Keratinocyte (primary cell): ENCODE results near the gene LY6G6D. TPM values are rescaled to one million over a fixed set of nuclear protein-coding genes. Genes with fewer than 3 reads are reported as not detected.
"Not testable (repeated sequence)": the region's sequence is repeated elsewhere in the genome, so short reads cannot be mapped to it uniquely, and the experiment has no call there.

Experiments used
- DNase-seq: peaks from one replicate; pipeline ENCODE4 v3.0.0-alpha.2; 2011; ENCODE audit warnings: low read depth, missing footprints, low spot score
- FAIRE-seq: peaks from 2 replicates; lab custom pipeline; 2011; peaks lifted over from hg19 to GRCh38; lab: Jason Lieb, UNC
- H2AFZ ChIP-seq: 2 replicates; pipeline ENCODE4 v1.6.0; 2012; ENCODE audit warnings: low read length, control low read depth, inconsistent platforms; ENCODE audit not compliant: control insufficient read depth
- H3K27ac ChIP-seq: 2 replicates; pipeline ENCODE4 v1.5.1; 2011; ENCODE audit warnings: low read length; ENCODE audit not compliant: control insufficient read depth, insufficient read depth
- H3K27me3 ChIP-seq: 3 replicates; pipeline ENCODE4 v1.6.0; 2011; ENCODE audit warnings: low read length; ENCODE audit not compliant: control insufficient read depth, insufficient read depth; ENCODE audit errors: extremely low read depth
- H3K36me3 ChIP-seq, 2 experiments: 2 replicates in 1 of 2; 3 replicates in 1 of 2; pipeline ENCODE4 v1.5.1; 2011; ENCODE audit warnings: low read length in 2 of 2, mild to moderate bottlenecking in 1 of 2; ENCODE audit not compliant: control insufficient read depth in 2 of 2, insufficient read depth in 2 of 2; ENCODE audit errors: extremely low read depth in 1 of 2
- H3K4me1 ChIP-seq: 3 replicates; pipeline ENCODE4 v1.5.1; 2011; ENCODE audit warnings: low read length; ENCODE audit not compliant: control insufficient read depth, insufficient read depth; ENCODE audit errors: extremely low read depth
- H3K4me2 ChIP-seq: 3 replicates; pipeline ENCODE4 v1.6.0; 2011; ENCODE audit warnings: low read depth, low read length; ENCODE audit not compliant: control insufficient read depth, insufficient read depth; ENCODE audit errors: extremely low read depth
- H3K4me3 ChIP-seq, 3 experiments: fragments of 200-600 bp in 1 of 3; sonication (generic) in 1 of 3; 2 replicates in 2 of 3; 3 replicates in 1 of 3; pipeline ENCODE4 v1.5.1; 2011 to 2016; ENCODE audit warnings: low read length in 3 of 3, mild to moderate bottlenecking in 3 of 3, control low read depth in 2 of 3, inconsistent platforms in 1 of 3, low read depth in 1 of 3, mixed read lengths in 1 of 3, mixed run types in 1 of 3, moderate library complexity in 1 of 3; ENCODE audit not compliant: control insufficient read depth in 2 of 3, insufficient read depth in 2 of 3; ENCODE audit errors: extremely low read depth in 1 of 3
- H3K79me2 ChIP-seq: 2 replicates; pipeline ENCODE4 v1.6.0; 2012; ENCODE audit warnings: low read length; ENCODE audit not compliant: control insufficient read depth, insufficient read depth
- H3K9ac ChIP-seq: 3 replicates; pipeline ENCODE4 v1.6.0; 2011; ENCODE audit warnings: low read length; ENCODE audit not compliant: control insufficient read depth, insufficient read depth; ENCODE audit errors: extremely low read depth
- H3K9me1 ChIP-seq: 3 replicates; pipeline ENCODE4 v1.6.0; 2011; ENCODE audit warnings: low read length; ENCODE audit not compliant: control insufficient read depth, insufficient read depth; ENCODE audit errors: extremely low read depth
- H3K9me3 ChIP-seq: 2 replicates; pipeline ENCODE4 v1.5.1; 2012; ENCODE audit warnings: low read depth, low read length; ENCODE audit not compliant: control insufficient read depth
- H4K20me1 ChIP-seq: 3 replicates; pipeline ENCODE4 v1.6.0; 2011; ENCODE audit warnings: low read length; ENCODE audit not compliant: control insufficient read depth, insufficient read depth; ENCODE audit errors: extremely low read depth
- EZH2 ChIP-seq: IDR thresholded peaks from one replicate; pipeline ENCODE4 v1.6.1; 2012; ENCODE audit warnings: inconsistent platforms, mild to moderate bottlenecking, low read length, moderate library complexity
- dilution Hi-C: fragments of 300-500 bp; cut with MboI; formaldehyde crosslinking; loops from one replicate; pipeline ENCODE4 v1.7.0; 2020; ENCODE audit warnings: low sequenced_read_pairs; ENCODE audit not compliant: extremely low pct_ligation_motif_present
- polyA plus RNA-seq, 5 experiments: library from polyadenylated mRNA; depleted of rRNA in 3 of 5; stranded (reverse) in 3 of 5; stranded (forward) in 1 of 5; unstranded in 1 of 5; fragments of >200 nt; gene quantifications; 1 replicate in 1 of 5; 2 replicates in 3 of 5; 3 replicates in 1 of 5; pipeline versions ENCODE4 v1.2.1 to v1.2.3, GENCODE V29; 2011 to 2012; ENCODE audit warnings: missing spikeins in 2 of 5, low read depth in 1 of 5, low replicate concordance in 1 of 5
- TF ChIP-seq, protein P1 (sequence below), 3 experiments: IDR thresholded peaks in 1 of 3; conservative IDR thresholded peaks in 1 of 3; optimal IDR thresholded peaks in 1 of 3; 2 replicates in 2 of 3; 3 replicates in 1 of 3; pipeline versions ENCODE3 to v1.5.1; 2011; ENCODE audit warnings: low read length in 3 of 3, mild to moderate bottlenecking in 3 of 3, moderate library complexity in 2 of 3, control low read depth in 1 of 3, inconsistent platforms in 1 of 3; ENCODE audit not compliant: insufficient read depth in 2 of 3; ENCODE audit errors: extremely low read depth in 1 of 3

LY6G6D gene
- polyA plus RNA-seq, 1 donor (not counting 4 experiments of a cell fraction or from before 2014, with no cell fraction given), result 0.33 TPM

DNA sequence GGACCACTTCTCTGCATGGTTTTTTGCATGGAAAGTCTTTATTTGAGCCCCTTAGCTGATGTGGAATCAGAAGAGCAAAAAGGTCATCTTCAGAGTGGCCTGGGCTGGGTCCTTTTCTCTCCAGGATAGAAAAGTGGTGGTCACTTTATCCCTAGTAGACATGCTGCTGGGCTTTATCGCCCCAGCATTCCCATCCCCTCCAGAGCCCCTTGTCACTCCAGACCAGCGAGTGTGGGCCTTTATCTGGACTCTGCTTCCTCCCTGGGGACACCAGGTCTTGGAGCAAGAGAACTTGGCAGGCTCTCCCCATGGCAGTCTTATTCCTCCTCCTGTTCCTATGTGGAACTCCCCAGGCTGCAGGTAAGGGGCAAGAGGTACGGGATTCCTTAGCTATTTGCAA, 8.5 kb upstream of the LY6G6D start, which contains the start of gene LY6G6F:
TSS of gene LY6G6F (plus strand) at position 268 of the 400 bp plus-strand sequence. CDS start at position 309, 41 bp downstream.
- dilution Hi-C loops, result no loop called here
- no peak for TF ChIP-seq EZH2
- TF ChIP-seq, protein P1, sequence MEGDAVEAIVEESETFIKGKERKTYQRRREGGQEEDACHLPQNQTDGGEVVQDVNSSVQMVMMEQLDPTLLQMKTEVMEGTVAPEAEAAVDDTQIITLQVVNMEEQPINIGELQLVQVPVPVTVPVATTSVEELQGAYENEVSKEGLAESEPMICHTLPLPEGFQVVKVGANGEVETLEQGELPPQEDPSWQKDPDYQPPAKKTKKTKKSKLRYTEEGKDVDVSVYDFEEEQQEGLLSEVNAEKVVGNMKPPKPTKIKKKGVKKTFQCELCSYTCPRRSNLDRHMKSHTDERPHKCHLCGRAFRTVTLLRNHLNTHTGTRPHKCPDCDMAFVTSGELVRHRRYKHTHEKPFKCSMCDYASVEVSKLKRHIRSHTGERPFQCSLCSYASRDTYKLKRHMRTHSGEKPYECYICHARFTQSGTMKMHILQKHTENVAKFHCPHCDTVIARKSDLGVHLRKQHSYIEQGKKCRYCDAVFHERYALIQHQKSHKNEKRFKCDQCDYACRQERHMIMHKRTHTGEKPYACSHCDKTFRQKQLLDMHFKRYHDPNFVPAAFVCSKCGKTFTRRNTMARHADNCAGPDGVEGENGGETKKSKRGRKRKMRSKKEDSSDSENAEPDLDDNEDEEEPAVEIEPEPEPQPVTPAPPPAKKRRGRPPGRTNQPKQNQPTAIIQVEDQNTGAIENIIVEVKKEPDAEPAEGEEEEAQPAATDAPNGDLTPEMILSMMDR (optimal IDR thresholded peaks at IDR 0.05 in 1 of 3, IDR thresholded peaks at IDR 0.05 in 1 of 3, conservative IDR thresholded peaks at IDR 0.05 in 1 of 3; ENCODE audit: extremely low read depth in 1 of 3, insufficient read depth in 2 of 3, low read length in 3 of 3), result no peak
- peaks cover 11% of the 10 kb centered on the region for H3K79me2 ChIP-seq
- H3K9me1 ChIP-seq, result no peaks in the 10 kb centered on the region
- no peak within 1 kb of the TSS for H2AFZ ChIP-seq
- H3K9ac ChIP-seq, result no peak within 1 kb of the TSS
- no peaks in the 10 kb centered on the region for H3K27me3 ChIP-seq
- FAIRE-seq, result no peak
- H4K20me1 ChIP-seq, result no peaks in the 10 kb centered on the region
- no peaks in the 10 kb centered on the region for H3K36me3 ChIP-seq
- no peaks in the 10 kb centered on the region for H3K9me3 ChIP-seq
- H3K4me2 ChIP-seq, result no peak within 1 kb of the TSS
- H3K27ac ChIP-seq, result no peak within 1 kb of the TSS
- H3K4me1 ChIP-seq, result peaks cover 16% of the 10 kb centered on the region
- no peak for DNase-seq
- H3K4me3 ChIP-seq, result no peak within 1 kb of the TSS

DNA sequence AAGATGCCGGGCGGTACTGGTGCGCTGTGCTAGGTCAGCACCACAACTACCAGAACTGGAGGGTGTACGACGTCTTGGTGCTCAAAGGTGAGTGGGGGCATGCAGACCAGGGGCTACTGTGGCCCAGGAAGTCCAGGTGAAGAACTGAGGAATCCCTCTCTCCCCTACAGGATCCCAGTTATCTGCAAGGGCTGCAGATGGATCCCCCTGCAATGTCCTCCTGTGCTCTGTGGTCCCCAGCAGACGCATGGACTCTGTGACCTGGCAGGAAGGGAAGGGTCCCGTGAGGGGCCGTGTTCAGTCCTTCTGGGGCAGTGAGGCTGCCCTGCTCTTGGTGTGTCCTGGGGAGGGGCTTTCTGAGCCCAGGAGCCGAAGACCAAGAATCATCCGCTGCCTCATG, 7.4 kb upstream of the LY6G6D start:
- no peaks in the 10 kb centered on the region for H3K9me3 ChIP-seq
- no peak overlapping the region for H3K4me3 ChIP-seq
- dilution Hi-C loops, result no loop called here
- H3K79me2 ChIP-seq, result no peaks in the 10 kb centered on the region
- no peaks in the 10 kb centered on the region for H4K20me1 ChIP-seq
- FAIRE-seq (no peak), DNase-seq (no peak)
- H3K36me3 ChIP-seq, result no peaks in the 10 kb centered on the region
- no peaks in the 10 kb centered on the region for H3K9me1 ChIP-seq
- H3K27me3 ChIP-seq, result no peaks in the 10 kb centered on the region
- H3K4me2 ChIP-seq, result no peak overlapping the region
- H2AFZ ChIP-seq, result no peak overlapping the region
- no peak for TF ChIP-seq EZH2
- no peak overlapping the region for H3K27ac ChIP-seq
- peaks cover 20% of the 10 kb centered on the region for H3K4me1 ChIP-seq
- H3K9ac ChIP-seq, result no peak overlapping the region

DNA sequence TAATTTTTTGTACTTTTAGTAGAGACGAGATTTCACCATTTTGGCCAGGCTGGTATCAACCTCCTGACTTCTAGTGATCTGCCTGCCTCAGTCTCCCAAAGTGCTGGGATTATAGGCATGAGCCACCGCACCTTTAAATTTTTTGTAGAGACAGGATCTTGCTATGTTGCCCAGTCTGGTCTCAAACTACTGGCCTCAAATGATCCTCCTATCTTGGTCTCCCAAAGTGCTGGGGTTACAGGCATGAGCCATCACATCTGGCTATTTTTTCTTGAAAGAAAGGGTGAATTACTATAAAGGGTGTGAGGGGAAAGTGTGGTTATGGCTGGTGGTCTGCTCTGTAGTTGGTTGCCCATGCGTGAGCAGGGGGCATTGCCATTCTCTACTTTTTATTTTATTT, 6.9 kb upstream of the LY6G6D start:
- Histone ChIP-seq H3K27me3 (no peaks in the 10 kb centered on the region), H3K27ac (no peak overlapping the region), H3K4me1 (peaks cover 20% of the 10 kb centered on the region), H3K36me3 (no peaks in the 10 kb centered on the region), H3K9me3 (no peaks in the 10 kb centered on the region), H3K79me2 (no peaks in the 10 kb centered on the region), H4K20me1 (no peaks in the 10 kb centered on the region), H3K9me1 (no peaks in the 10 kb centered on the region), H2AFZ (no peak overlapping the region), H3K4me2 (no peak overlapping the region), H3K9ac (no peak overlapping the region), H3K4me3 (no peak overlapping the region)
- TF ChIP-seq EZH2, result no peak
- TF ChIP-seq, protein P1 (optimal IDR thresholded peaks at IDR 0.05 in 1 of 3, IDR thresholded peaks at IDR 0.05 in 1 of 3, conservative IDR thresholded peaks at IDR 0.05 in 1 of 3; ENCODE audit: extremely low read depth in 1 of 3, insufficient read depth in 2 of 3, low read length in 3 of 3), result no peak
- no peak for DNase-seq
- no peak for FAIRE-seq
- dilution Hi-C loops, result no loop called here

DNA sequence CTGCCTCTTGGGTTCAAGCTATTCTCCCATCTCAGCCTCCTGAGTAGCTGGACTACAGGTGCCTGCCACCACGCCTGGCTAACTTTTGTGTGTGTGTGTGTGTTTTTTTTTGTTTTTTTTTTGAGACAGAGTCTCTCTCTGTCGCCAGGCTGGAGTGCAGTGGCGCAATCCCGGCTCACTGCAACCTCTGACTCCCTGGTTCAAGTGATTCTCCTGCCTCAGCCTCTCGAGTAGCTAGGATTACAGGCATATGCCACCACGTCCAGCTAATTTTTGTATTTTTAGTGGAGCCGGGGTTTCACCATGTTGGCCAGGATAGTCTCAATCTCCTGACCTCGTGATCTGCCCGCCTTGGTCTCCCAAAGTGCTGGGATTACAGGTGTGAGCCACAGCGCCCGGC, 6.0 kb upstream of the LY6G6D start:
- H3K4me3 ChIP-seq, H4K20me1 ChIP-seq, DNase-seq, H3K36me3 ChIP-seq, H3K9me3 ChIP-seq, H3K79me2 ChIP-seq, H3K9ac ChIP-seq, FAIRE-seq, H3K9me1 ChIP-seq, H3K4me2 ChIP-seq, H3K27ac ChIP-seq, H3K27me3 ChIP-seq, H2AFZ ChIP-seq, dilution Hi-C loops: not testable (repeated sequence)
- H3K4me1 ChIP-seq, result peaks cover 20% of the 10 kb centered on the region
